DMS114 treated with DMSO at 0.1 percent for 48 hours (cell line): ENCODE results near the gene GLRA2.
A peak's percentile ranks its signal among the peaks of the same experiment; 100 is the strongest.

Experiments
- DNase-seq: peaks from one replicate; lab custom pipeline; 2025; ENCODE audit not compliant: unreplicated experiment; lab: John Stamatoyannopoulos, UW

Gene GLRA2

GRCh38 chrX:14697451-14697850 is 168.1 kb downstream of the GLRA2 start:
- DNase-seq: peak; percentile 4

- DNase-seq: no peak
These were observed 169.5 kb downstream of the GLRA2 start for GRCh38 chrX:14698790-14699189.

- no peak for DNase-seq
These were observed 171.6 kb downstream of the GLRA2 start for GRCh38 chrX:14700982-14701381.

GRCh38 chrX:14702145-14702544 is 172.8 kb downstream of the GLRA2 start:
- no peak for DNase-seq

- no peak for DNase-seq
These were observed 182.8 kb downstream of the GLRA2 start for GRCh38 chrX:14712096-14712495.

- no peak for DNase-seq
These were observed 188.6 kb downstream of the GLRA2 start for GRCh38 chrX:14717949-14718348.

GRCh38 chrX:14718403-14718802 is 189.1 kb downstream of the GLRA2 start:
- no peak for DNase-seq

GRCh38 chrX:14729058-14729457 is 199.7 kb downstream of the GLRA2 start:
- no peak for DNase-seq

- DNase-seq: no peak
These were observed 209.3 kb downstream of the GLRA2 start for GRCh38 chrX:14738643-14739042.

GRCh38 chrX:14753441-14753840 is 224.1 kb downstream of the GLRA2 start:
- DNase-seq: no peak

- no peak for DNase-seq
These were observed 228.7 kb downstream of the GLRA2 start for GRCh38 chrX:14758029-14758491.

- no peak for DNase-seq
These were observed 246.1 kb downstream of the GLRA2 start for GRCh38 chrX:14775416-14775815.

GRCh38 chrX:14776901-14777300 is 247.6 kb downstream of the GLRA2 start:
- no peak for DNase-seq

- DNase-seq: no peak
These were observed 248.2 kb downstream of the GLRA2 start for GRCh38 chrX:14777525-14777924.

- DNase-seq: no peak
These were observed 250.2 kb downstream of the GLRA2 start for GRCh38 chrX:14779580-14779979.
